ENCODE measurements around the gene PDE11A. TPM values are rescaled to one million over a fixed set of nuclear protein-coding genes. Genes with fewer than 3 reads are reported as not detected.

The PDE11A gene
- total and polyA plus RNA-seq, 2 of the 13 experiments (the other 11 are each of a cell fraction or from before 2014, with no cell fraction given), result 1.2 to 1.7 TPM

DNA sequence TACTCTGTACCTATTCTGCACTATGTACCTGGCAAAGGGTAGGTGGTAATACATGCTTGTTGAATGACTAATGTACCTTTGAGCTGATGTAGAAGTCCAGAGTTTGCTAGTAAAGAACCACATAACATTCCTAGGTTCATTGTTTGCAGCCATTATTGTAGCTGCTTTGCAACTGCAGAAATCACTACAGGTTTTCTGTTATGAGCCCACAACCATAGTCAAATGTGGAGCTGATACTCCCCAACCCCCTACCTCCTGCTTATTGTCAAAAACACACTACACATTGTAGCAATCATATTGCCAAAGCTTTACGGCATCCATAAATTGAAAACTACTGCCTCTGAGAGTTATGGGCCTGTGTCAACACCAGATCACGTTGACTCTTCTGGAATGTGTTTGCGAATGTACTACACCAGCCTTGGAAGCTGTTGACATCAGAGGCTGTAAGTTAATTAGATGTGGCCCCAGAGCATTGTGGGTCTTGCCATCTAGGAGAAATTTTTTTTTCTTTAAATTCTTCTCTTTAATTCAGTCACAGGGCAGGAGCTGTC is 493.0 kb downstream of the PDE11A start:
- Histone ChIP-seq H3K4me3 (replicated peaks in 1 of 3; ENCODE audit: insufficient read depth in 1 of 3, low read depth in 2 of 3, low read length in 3 of 3) (peak overlapping the region in 1 of 3 experiments; percentile 13; a peak in 1 of 6 replicates), H4K20me1 (ENCODE audit: insufficient read depth, low read length) (no peaks in the 10 kb centered on the region), H3K4me2 (ENCODE audit: low read depth, low read length) (peak overlapping the region; percentile 70), H3K27me3 (ENCODE audit: control insufficient read depth in 1 of 2, insufficient read depth in 2 of 2, low read length in 2 of 2) (no peaks in the 10 kb centered on the region), H3K27ac (ENCODE audit: extremely low read length, insufficient read depth, low read length) (peak overlapping the region; percentile 53), H3K9me3 (ENCODE audit: low read length) (no peaks in the 10 kb centered on the region), H3K79me2 (ENCODE audit: insufficient read depth, low read length) (no peaks in the 10 kb centered on the region), H3K36me3 (replicated peaks in 1 of 2; ENCODE audit: control insufficient read depth in 1 of 2, insufficient read depth in 2 of 2, low read length in 2 of 2) (no peaks in the 10 kb centered on the region), H3K9ac (ENCODE audit: insufficient read depth, low read depth, low read length) (peak overlapping the region; percentile 31; the same call in 1 of the 2 replicates), H2AFZ (ENCODE audit: low read length) (no peak overlapping the region), H3K4me1 (ENCODE audit: insufficient read depth, low read length) (peaks cover 28% of the 10 kb centered on the region)
- ChIA-PET CTCF (ENCODE audit: low intra/inter-chr PET ratio, low total read pairs) (no interaction called here), POLR2A (interaction anchor here (1.0 to 2.2 kb wide), 8 partner anchors 13 to 184 kb away, joined by 3 to 8 read pairs (median 4); no protein-coding TSS in a partner anchor)
- 5% methylated on average over 3 of the region's 3 CpGs for WGBS (ENCODE audit: low lambda C conversion rate)
- peak; percentile 90 for ATAC-seq
- in situ Hi-C loops (cut with HindIII; ENCODE audit: extremely low pct_ligation_motif_present, low pct_unique_long_range_greater_than_20kb), result no loop called here
- BruUV-seq (replicated peaks), result no TSS peak
- DNase-seq (ENCODE audit: low spot score), result peak; percentile 70
- no peak for FAIRE-seq
- intact Hi-C loops (cut with micrococcal nuclease; ENCODE audit: unreplicated experiment), result no loop called here
- TF ChIP-seq PHF5A (CRISPR knock-in tag; IDR thresholded peaks at IDR 0.05; ENCODE audit: low read depth, unreplicated experiment) (peak; percentile 48), FOSL1 (CRISPR knock-in tag; IDR thresholded peaks at IDR 0.05; ENCODE audit: borderline replicate concordance) (peak; percentile 72; the same call in 1 of the 2 replicates), SALL1 (CRISPR knock-in tag; IDR thresholded peaks at IDR 0.05) (peak; percentile 48; the same call in 1 of the 2 replicates), ZFX (CRISPR knock-in tag; IDR thresholded peaks at IDR 0.05; ENCODE audit: low read depth) (peak; percentile 51; the same call in 1 of the 2 replicates), ZNF12 (CRISPR knock-in tag; IDR thresholded peaks at IDR 0.05) (peak; percentile 9; the same call in 1 of the 2 replicates), ZNF777 (CRISPR knock-in tag; IDR thresholded peaks at IDR 0.05) (no peak), ZNF776 (CRISPR knock-in tag; IDR thresholded peaks at IDR 0.05) (no peak), ZNF350 (CRISPR knock-in tag; IDR thresholded peaks at IDR 0.05; ENCODE audit: borderline replicate concordance, low read depth) (no peak), HOMEZ (CRISPR knock-in tag; IDR thresholded peaks at IDR 0.05; ENCODE audit: low read depth) (peak; percentile 62; the same call in 1 of the 2 replicates)
- TF ChIP-seq, protein P1, sequence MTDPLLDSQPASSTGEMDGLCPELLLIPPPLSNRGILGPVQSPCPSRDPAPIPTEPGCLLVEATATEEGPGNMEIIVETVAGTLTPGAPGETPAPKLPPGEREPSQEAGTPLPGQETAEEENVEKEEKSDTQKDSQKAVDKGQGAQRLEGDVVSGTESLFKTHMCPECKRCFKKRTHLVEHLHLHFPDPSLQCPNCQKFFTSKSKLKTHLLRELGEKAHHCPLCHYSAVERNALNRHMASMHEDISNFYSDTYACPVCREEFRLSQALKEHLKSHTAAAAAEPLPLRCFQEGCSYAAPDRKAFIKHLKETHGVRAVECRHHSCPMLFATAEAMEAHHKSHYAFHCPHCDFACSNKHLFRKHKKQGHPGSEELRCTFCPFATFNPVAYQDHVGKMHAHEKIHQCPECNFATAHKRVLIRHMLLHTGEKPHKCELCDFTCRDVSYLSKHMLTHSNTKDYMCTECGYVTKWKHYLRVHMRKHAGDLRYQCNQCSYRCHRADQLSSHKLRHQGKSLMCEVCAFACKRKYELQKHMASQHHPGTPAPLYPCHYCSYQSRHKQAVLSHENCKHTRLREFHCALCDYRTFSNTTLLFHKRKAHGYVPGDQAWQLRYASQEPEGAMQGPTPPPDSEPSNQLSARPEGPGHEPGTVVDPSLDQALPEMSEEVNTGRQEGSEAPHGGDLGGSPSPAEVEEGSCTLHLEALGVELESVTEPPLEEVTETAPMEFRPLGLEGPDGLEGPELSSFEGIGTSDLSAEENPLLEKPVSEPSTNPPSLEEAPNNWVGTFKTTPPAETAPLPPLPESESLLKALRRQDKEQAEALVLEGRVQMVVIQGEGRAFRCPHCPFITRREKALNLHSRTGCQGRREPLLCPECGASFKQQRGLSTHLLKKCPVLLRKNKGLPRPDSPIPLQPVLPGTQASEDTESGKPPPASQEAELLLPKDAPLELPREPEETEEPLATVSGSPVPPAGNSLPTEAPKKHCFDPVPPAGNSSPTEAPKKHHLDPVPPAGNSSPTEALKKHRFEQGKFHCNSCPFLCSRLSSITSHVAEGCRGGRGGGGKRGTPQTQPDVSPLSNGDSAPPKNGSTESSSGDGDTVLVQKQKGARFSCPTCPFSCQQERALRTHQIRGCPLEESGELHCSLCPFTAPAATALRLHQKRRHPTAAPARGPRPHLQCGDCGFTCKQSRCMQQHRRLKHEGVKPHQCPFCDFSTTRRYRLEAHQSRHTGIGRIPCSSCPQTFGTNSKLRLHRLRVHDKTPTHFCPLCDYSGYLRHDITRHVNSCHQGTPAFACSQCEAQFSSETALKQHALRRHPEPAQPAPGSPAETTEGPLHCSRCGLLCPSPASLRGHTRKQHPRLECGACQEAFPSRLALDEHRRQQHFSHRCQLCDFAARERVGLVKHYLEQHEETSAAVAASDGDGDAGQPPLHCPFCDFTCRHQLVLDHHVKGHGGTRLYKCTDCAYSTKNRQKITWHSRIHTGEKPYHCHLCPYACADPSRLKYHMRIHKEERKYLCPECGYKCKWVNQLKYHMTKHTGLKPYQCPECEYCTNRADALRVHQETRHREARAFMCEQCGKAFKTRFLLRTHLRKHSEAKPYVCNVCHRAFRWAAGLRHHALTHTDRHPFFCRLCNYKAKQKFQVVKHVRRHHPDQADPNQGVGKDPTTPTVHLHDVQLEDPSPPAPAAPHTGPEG (CRISPR knock-in tag; IDR thresholded peaks at IDR 0.05), result no peak
- TF ChIP-seq, protein P2, sequence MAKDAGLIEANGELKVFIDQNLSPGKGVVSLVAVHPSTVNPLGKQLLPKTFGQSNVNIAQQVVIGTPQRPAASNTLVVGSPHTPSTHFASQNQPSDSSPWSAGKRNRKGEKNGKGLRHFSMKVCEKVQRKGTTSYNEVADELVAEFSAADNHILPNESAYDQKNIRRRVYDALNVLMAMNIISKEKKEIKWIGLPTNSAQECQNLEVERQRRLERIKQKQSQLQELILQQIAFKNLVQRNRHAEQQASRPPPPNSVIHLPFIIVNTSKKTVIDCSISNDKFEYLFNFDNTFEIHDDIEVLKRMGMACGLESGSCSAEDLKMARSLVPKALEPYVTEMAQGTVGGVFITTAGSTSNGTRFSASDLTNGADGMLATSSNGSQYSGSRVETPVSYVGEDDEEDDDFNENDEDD (CRISPR knock-in tag; IDR thresholded peaks at IDR 0.05; ENCODE audit: borderline replicate concordance), result no peak
- TF ChIP-seq, protein P3, sequence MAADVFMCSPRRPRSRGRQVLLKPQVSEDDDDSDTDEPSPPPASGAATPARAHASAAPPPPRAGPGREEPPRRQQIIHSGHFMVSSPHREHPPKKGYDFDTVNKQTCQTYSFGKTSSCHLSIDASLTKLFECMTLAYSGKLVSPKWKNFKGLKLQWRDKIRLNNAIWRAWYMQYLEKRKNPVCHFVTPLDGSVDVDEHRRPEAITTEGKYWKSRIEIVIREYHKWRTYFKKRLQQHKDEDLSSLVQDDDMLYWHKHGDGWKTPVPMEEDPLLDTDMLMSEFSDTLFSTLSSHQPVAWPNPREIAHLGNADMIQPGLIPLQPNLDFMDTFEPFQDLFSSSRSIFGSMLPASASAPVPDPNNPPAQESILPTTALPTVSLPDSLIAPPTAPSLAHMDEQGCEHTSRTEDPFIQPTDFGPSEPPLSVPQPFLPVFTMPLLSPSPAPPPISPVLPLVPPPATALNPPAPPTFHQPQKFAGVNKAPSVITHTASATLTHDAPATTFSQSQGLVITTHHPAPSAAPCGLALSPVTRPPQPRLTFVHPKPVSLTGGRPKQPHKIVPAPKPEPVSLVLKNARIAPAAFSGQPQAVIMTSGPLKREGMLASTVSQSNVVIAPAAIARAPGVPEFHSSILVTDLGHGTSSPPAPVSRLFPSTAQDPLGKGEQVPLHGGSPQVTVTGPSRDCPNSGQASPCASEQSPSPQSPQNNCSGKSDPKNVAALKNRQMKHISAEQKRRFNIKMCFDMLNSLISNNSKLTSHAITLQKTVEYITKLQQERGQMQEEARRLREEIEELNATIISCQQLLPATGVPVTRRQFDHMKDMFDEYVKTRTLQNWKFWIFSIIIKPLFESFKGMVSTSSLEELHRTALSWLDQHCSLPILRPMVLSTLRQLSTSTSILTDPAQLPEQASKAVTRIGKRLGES (CRISPR knock-in tag; IDR thresholded peaks at IDR 0.05; ENCODE audit: borderline replicate concordance), result no peak
